ENCODE results near the gene ERCC1. TPM values are rescaled to one million over a fixed set of nuclear protein-coding genes. Genes with fewer than 3 reads are reported as not detected.

The ERCC1 gene
- total RNA-seq, 2 experiments from 2014 or later, result 32.5 to 32.6 TPM

GRCh38 chr19:45400192-45400591 is 23.5 kb downstream of the ERCC1 start:
- H3K27ac Mint-ChIP-seq, result no peak overlapping the region
- peaks cover 28% of the 10 kb centered on the region for H3K4me1 Mint-ChIP-seq (ENCODE audit: low read depth)
- ChIA-PET POLR2A (no interaction called here), CTCF (interaction anchor here (0.6 to 1.0 kb wide), 2 partner anchors 79 to 946 kb away, joined by 4 to 5 read pairs; no protein-coding TSS in a partner anchor)
- ATAC-seq (ENCODE audit: poor library complexity), result no peak
- peaks cover 0 to 10% of the 10 kb centered on the region in 2 experiments for H3K9me3 ChIP-seq (ENCODE audit: control insufficient read depth in 1 of 2, insufficient read depth in 1 of 2, low read length in 2 of 2)
- H3K4me3 Mint-ChIP-seq, result no peak overlapping the region
- H3K9me3 Mint-ChIP-seq, result no peaks in the 10 kb centered on the region
- DNase-seq, result no peak
- H3K4me3 ChIP-seq (ENCODE audit: low read length), result no peak overlapping the region
- peaks cover 43 to 49% of the 10 kb centered on the region in 2 experiments for H3K27me3 ChIP-seq (ENCODE audit: control insufficient read depth in 1 of 2, insufficient read depth in 2 of 2, low read length in 2 of 2)
- no peaks in the 10 kb centered on the region for H3K36me3 Mint-ChIP-seq (ENCODE audit: low read depth)
- TF ChIP-seq CTCF (IDR thresholded peaks at IDR 0.05), result no peak
- H3K36me3 ChIP-seq (ENCODE audit: insufficient read depth, low read length), result no peaks in the 10 kb centered on the region
- no peak overlapping the region for H3K27ac ChIP-seq (ENCODE audit: low read depth in 1 of 2, low read length in 2 of 2)
- peaks cover 75% of the 10 kb centered on the region for H3K27me3 Mint-ChIP-seq
- intact Hi-C loops (cut with DNase I, micrococcal nuclease), result loop anchor here in 1 of 2 experiments (10.0 kb wide), 2 partner anchors 145 to 465 kb away; partner anchors contain the start of genes FOXA3, MARK4 and SYMPK
- peaks cover 41% of the 10 kb centered on the region for H3K4me1 ChIP-seq (ENCODE audit: insufficient read depth, low read length)

GRCh38 chr19:45395821-45396617 is 27.7 kb downstream of the ERCC1 start:
- Histone ChIP-seq H3K4me3 (ENCODE audit: low read length) (no peak overlapping the region), H3K36me3 (ENCODE audit: insufficient read depth, low read length) (no peaks in the 10 kb centered on the region), H3K4me1 (ENCODE audit: insufficient read depth, low read length) (peaks cover 17% of the 10 kb centered on the region), H3K9me3 (ENCODE audit: control insufficient read depth in 1 of 2, insufficient read depth in 1 of 2, low read length in 2 of 2) (peaks cover 0 to 3% of the 10 kb centered on the region in 2 experiments), H3K27me3 (ENCODE audit: control insufficient read depth in 1 of 2, insufficient read depth in 2 of 2, low read length in 2 of 2) (peaks cover 17 to 22% of the 10 kb centered on the region in 2 experiments), H3K27ac (ENCODE audit: low read depth in 1 of 2, low read length in 2 of 2) (no peak overlapping the region)
- ChIA-PET POLR2A (no interaction called here), CTCF (interaction anchor here (0.5 kb wide), 1 partner anchor 1537 kb away, joined by 3 read pairs; no protein-coding TSS in a partner anchor)
- ATAC-seq (ENCODE audit: poor library complexity), result no peak
- Mint-ChIP-seq H3K27ac (no peak overlapping the region), H3K36me3 (ENCODE audit: low read depth) (no peaks in the 10 kb centered on the region), H3K27me3 (peaks cover 40% of the 10 kb centered on the region), H3K4me1 (ENCODE audit: low read depth) (peaks cover 8% of the 10 kb centered on the region), H3K4me3 (no peak overlapping the region), H3K9me3 (no peaks in the 10 kb centered on the region)
- no peak for DNase-seq
- no peak for TF ChIP-seq CTCF (IDR thresholded peaks at IDR 0.05)
- intact Hi-C loops (cut with DNase I, micrococcal nuclease), result no loop called here

DNA sequence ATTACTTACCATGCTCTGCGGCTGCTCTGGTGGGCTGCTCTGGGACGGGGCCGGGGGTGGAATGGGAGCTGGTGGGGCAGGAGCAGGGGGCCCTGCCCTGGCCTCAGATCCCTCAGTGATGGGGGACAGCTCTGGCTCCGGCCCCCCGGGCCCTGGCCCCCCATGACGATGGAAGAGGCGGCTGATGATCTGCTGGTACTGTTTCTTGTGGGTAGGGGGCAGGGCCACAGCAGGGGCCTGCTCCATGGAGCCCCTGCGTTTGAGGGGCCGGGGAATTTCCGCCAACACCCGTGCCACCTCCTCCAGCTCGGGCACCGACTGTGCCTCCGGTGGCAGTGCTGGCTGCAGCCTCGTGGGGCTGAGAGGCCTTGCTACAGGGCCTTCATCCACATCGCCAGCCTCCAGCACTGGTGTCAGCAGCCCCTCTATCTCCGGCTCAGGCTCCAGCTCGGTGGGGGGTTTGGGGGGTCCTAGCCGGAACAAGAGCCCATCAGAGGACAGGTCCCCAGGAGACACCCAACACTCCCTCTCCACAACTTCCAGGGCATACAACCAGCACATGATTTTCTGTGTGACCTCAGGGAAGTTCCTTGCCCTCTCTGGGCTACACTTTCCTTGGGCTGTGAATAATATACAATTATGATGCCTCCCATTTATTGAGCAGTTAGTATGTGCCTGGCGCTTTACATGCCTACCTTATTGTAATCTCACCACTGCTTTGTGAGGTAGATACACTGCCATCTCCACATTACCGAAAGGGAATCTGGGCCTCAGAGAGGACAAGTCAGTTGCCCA is 31.6 kb downstream of the ERCC1 start:
- Mint-ChIP-seq H3K36me3 (ENCODE audit: low read depth) (no peaks in the 10 kb centered on the region), H3K4me1 (ENCODE audit: low read depth) (no peaks in the 10 kb centered on the region), H3K27ac (no peak overlapping the region), H3K4me3 (no peak overlapping the region), H3K9me3 (no peaks in the 10 kb centered on the region), H3K27me3 (peaks cover 22% of the 10 kb centered on the region)
- CTCF ChIA-PET, result no interaction called here
- peaks cover 3% of the 10 kb centered on the region for H3K4me1 ChIP-seq (ENCODE audit: insufficient read depth, low read length)
- intact Hi-C loops (cut with DNase I, micrococcal nuclease), result no loop called here
- POLR2A ChIA-PET, result no interaction called here
- no peak overlapping the region for H3K27ac ChIP-seq (ENCODE audit: low read depth in 1 of 2, low read length in 2 of 2)
- DNase-seq, result no peak
- ATAC-seq (ENCODE audit: poor library complexity), result no peak
- H3K36me3 ChIP-seq (ENCODE audit: insufficient read depth, low read length), result no peaks in the 10 kb centered on the region
- no peak overlapping the region for H3K4me3 ChIP-seq (ENCODE audit: low read length)
- H3K27me3 ChIP-seq (ENCODE audit: control insufficient read depth in 1 of 2, insufficient read depth in 2 of 2, low read length in 2 of 2), result peaks cover 2 to 11% of the 10 kb centered on the region in 2 experiments
- no peak for TF ChIP-seq CTCF (IDR thresholded peaks at IDR 0.05)
- H3K9me3 ChIP-seq (ENCODE audit: control insufficient read depth in 1 of 2, insufficient read depth in 1 of 2, low read length in 2 of 2), result no peaks in the 10 kb centered on the region

Measured in CD4-positive, alpha-beta T cell (primary cell).